Stimulated activated CD4-positive, alpha-beta T cell treated with anti-CD3 and anti-CD28 coated beads, Interleukin-12 subunit alpha, Interleukin-12 subunit beta, amount 100 ng/mL, for 24 hours (primary cell): Measurements from ENCODE around the gene STK10.

ENCODE experiments used
- DNase-seq, 2 experiments: peaks; one replicate each; pipeline ENCODE4 v3.0.0-alpha.2; 2020; ENCODE audit warnings: low read depth in 2 of 2

The STK10 gene

DNA sequence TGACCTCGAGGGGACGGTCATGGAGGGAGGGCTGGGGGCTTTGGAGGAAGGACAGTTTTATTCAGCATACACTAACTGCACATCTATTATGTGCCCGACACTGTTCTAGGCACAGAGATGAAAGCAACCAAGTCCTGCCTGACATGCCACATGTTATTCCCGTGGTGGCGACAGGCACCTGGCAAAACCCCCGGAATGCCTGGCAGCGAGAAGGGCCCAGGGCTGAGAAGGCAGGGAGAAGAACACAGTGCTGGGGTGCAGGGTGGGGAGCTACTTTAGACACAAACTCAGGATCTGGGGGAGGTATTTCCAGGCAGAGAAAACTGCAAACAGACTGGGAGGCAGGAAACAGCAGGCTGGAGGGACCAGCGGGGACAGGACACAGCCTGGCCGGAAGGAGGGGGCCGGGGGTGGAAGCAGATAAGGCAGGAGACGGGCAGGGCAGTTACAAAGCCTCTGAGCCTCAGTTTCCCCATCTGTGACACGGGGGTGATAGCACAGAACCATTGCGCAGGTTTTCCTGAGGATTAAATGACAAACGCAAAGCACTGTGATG lies 77.7 kb downstream of the STK10 start:
- no peak for DNase-seq

DNA sequence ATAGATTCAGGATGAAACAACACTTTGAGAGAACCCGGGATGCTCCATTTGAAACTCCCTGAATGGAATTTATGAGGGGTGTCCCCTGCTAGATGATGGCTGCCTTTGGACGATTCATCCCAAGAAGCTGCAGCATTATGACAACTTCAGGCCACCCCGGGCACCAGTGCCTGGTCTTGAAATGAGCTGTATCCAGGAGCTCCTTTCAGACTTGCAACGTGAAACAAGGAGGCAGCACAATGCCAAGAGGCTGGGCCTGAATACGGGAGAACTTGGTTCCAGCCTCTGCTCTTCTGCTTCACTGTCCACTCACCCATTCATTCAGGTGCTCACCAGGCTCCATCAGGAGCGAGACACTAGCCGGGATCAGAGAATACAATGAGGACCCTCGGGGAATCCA lies 78.3 kb downstream of the STK10 start:
- no peak for DNase-seq

DNA sequence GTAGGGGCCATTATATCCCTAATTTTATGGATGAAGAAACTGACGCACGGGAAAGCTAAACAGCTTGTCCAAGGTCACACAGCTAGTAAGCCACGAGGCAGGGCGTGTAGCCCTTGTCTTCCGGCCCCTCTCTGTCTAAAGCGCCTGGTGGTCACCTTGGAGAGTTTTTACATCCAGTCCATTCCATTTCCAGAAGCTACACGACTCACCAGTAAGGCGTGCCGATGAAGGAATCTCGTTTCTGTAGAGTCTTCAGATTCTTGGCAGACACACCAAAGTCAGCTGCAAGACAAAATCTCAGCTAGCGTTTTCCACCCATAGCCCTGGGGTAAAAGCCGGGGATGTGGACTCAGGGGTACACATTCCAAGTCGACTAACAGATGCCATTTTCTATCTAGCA lies 80.5 kb downstream of the STK10 start:
- DNase-seq: no peak

DNA sequence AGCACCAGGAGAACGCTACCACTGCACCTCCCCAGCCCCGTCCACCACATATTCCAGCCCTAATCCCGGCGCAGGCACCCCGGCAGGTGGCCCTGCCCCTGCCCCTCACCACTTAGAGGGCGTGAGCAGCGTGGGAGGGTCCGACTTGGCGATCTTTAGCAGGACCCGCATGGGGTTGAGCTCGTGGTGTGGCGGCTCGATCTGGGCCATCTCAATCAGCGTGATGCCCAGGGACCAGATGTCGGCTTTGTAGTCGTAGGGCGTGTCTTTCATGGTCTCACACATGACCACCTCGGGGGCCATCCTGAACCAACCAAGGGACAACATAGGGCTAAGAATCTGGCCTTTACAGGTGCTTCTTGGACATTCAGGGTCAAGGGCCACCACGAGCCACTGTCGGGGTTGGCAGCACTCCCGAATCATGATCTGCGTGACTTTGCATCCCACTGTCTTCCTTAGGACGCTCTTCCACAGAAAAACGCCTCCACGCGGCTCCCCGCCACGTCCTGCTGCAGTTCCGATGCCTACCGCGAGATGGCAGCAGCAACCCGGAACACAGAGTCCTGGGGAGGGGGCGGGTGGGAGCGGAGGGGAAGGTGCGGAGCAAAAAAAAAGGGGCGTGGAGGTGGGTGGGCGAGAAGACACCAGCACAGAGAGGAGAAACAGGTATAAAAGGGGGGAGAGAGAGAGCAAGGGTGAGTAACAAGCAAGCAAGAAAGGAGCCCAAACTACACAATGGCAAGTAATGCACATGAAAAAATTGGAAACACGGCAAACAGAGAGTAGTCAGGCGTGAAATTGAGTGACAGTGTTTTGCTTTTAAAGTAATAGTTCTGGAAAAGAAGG lies 81.3 kb downstream of the STK10 start:
- peak; percentile 31 to 66 for DNase-seq

DNA sequence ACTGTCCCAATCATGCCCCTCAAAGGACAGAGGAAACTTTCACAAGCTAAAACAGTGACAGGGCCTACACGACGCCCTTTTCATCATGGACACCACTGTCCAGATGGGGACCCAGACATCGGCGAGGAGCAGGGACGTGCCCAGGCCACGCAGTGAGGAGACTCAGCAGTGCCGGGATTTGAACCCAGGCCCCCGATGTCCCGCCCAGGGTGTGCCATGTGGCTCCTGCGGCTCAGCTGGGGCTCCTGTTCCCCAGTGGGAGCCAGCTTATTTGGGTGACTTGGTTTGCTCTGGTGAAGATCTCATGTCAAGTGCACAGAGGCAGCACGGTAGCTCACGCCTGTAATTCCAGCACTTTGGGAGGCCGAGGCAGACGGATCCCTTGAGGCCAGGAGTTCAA lies 82.2 kb downstream of the STK10 start:
- DNase-seq: no peak

DNA sequence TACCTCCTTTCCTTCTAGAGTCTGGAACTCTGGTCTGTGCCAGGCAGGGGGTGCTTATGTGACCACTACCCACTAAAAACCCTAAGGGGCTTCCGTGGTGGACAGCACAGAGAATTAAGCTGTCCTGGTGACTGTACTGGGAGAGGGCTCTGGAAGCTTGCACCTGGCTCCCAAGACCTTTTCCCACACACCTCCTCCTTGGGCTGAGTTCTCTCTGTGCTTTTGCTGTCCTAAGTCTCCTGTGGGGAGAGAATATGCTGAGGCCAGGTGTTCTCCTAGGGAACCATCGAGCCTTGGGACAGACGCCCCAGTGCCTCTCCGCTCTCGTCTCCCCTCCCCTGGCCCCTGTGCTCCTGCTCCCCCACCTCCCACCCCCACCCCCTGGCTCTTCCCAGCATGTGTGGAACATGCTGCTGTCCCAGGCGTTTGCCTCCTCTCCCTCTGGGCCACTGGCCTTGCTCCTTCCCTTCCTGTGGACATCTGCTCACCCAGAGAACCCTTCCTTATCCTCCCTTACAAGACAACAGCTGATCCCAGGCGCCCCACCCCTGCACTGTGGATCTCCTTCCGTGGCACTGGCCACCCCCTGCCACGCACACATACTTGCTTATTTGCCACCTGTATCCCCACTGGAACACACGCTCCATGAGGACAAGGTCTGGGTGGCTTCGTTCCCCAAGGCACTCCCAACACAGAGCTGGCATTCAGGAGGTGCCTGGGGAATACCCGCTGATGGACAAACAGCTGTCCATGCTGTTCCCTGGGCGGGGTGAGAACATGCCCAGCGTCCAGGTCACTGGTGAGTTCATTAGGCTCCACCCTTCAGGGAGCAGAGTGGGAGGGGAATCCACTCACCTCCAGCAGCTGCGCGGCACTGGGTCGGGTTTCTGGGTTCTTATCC lies 83.0 kb downstream of the STK10 start:
- DNase-seq: no peak

DNA sequence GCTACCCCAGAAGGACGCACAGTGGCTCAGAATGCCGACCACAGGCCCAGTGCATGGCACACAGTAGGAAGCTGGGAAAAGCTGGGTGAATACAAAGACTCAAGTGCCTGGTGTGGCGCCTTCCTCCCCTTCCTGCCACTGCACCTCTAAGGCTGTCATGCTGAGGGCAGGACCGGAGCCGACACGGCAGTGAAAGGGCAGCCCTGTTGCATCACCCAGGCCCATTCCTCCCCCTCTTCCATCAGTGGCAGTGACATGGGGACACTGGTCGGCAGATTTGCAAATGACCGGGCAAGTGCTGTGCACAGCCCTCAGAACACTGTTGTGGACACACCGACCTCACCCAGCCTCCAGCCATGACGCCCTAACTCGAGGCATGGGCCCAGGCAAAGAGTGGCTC lies 84.0 kb downstream of the STK10 start:
- no peak for DNase-seq

DNA sequence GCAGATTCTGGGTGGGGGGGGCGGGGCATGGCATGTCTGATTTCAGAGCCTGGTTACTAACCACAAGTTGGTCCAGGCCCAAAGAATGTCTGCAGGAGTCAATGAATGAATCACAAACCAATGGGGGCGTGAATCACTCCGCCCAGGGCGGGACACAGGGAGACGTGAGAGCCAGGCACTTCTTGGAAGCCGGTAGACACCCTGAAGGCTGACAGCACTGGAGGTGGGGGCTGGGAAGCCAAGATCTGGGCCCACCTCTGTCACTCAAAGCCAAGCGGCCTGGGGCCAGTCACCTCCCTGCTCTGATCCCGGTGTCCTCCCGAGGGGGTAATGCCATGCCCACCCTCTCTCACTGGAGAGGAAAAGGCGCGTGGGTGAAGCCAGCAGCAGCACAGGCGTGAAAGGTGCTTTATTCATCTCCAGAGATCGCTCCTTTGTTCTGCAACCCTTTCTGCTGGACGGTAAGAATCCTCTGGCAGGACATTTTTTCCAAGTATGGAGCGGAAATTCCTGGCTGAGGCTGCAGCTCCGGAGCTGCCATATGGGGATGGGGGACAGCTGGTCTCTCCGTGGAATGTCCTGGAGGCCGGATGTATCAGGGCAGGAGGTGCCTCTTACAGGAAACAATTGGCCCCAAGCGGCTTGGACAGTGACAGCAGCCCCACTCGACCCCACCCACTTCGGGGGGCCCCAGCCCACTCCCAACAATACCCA lies 85.0 kb downstream of the STK10 start:
- DNase-seq: no peak

DNA sequence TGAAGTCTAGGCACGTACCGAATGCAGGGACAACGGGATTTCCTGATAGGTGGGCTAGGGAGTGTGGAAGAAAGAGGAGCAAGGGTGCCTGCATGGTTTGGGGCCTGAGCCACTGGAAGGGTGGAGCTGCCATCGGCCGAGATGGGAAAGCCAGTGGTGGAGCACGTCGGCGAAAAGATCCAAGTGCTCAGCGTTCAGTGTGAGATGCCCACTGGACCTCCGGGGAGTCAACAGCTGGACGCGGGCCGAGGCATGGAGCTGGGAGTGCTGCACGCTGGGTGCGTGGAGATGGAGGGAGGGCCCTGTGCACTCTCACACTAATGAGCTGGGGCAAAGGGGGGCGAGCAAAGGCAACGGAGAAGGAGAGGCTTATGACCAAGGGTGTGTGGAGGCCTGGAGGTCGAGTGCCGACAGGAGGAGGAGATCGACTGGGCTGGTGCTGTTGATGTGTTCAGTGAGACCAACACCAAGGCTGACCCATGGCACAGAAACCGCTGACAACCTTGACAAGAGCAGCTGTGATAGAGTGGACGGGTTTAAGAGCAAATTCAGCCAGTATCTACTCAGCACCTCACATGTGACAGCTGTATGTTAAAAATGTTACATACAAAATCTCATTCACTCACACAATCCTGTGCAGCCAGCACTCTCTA lies 85.7 kb downstream of the STK10 start:
- no peak for DNase-seq

DNA sequence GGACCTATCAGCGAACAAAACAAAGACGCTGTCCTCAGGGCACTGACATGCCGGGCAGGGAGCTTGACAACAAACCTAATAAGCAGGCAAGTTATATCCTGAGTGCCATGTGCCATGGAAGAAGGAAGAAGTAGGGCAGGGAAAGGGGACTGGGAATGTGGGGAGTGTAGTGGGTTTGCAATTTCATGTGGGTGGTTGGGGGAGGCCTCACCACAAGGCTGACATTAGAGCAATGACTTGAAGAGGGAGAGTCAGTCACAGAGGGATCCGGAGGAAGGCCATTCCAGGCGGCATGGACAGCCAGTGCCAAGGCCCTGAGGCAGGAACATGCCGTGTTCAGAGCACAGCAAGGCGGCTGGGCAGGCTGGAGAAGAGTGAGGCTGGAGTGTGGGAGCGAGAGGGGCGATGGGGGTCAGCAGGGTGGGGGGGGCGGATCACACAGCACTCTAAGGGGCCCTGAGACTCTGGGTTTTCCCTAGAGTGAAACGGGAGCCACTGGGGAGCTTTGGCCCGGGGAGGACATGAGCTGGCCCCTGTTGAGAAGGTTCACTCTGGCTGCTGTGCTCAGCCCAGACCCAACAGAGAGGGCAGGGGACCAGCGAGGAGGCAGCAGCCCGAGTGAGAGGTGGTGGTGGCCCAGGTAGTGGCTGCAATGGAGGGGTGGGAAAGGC lies 86.3 kb downstream of the STK10 start:
- no peak for DNase-seq

DNA sequence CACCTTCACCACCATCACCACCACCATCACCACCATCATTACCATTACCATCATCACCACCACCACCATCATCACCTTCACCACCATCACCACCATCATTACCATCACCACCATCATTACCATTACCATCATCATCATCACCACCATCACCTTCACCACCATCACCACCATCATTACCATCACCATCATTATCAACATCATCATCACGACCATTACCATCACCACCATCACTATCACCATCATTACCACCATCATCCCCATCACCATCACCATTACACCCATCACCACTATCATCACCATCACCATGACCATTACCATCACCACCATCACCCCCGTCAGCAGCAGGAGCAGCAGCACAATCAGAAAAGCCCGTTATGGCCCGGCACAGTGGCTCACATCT lies 89.1 kb downstream of the STK10 start:
- DNase-seq: no peak

DNA sequence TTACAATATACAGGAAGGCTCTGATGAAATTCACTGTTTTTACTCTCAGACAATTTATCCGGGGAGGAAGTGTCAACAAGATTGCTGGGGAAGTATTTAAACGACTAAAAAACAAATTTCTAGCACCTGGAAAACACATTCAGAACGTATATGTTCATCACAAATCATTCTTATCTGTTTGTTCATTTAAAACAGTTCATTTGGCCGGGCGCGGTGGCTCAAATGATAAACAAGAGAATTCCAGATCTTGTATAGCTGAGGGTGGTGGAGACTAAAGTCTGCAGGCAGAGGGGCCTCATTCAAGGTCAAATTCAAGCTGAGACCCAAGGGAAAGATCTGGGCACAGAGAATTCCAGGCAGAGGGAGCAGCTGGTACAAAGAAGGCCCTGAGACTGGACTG lies 90.0 kb downstream of the STK10 start:
- DNase-seq: no peak

DNA sequence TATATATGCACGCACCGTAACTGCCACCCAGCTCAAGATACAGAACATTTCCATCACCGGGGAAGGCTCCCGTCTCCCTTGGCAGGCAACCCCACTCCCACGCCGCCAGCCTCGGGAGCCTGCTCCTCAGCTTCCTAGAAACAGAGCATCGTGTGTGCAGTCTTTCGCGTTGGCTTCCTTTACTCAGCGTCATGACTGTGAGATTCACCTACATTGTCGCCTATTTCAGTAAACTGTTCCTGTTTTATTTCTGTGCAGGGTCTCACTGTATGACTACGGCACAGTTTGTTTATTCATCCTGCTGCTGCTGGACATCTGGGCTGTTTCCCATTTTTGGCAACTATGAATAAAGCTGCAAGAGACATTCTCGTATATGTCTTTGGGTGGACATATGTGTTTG lies 90.7 kb downstream of the STK10 start:
- no peak for DNase-seq

DNA sequence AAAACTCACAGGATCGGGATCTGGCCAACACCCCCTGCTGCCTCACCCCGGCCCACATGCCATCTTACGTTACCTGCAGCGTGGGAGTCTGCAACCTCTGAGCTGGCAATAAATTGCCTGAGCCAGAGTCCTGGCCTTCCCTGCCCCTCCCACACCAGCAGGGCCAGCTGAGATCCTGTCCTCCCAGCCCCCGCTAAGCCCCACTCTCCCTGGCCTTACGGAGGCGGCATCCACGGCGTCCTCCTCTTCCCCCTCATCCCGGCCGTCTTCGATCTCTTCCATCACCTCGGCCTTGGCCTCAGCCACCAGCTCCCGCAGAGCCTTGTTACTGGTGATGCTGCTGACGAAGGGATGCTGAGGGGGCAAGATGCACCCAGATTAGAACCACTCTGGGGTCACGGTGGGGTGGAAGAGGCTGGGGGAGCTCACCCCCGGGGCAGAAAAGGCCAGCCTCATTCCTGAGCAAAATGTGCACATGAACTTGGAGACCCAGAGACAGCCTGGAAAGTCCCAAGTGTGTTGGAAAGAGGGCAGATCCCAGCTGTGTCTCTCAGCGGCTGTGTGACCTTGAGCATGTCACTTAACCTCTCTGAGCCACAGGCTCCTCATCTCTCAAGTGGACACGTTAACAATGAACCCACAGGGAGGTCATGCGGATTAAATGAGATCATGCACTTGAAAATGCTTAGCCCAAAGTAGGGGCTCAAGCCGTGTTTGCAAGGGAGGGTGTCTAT lies 91.7 kb downstream of the STK10 start:
- no peak for DNase-seq

DNA sequence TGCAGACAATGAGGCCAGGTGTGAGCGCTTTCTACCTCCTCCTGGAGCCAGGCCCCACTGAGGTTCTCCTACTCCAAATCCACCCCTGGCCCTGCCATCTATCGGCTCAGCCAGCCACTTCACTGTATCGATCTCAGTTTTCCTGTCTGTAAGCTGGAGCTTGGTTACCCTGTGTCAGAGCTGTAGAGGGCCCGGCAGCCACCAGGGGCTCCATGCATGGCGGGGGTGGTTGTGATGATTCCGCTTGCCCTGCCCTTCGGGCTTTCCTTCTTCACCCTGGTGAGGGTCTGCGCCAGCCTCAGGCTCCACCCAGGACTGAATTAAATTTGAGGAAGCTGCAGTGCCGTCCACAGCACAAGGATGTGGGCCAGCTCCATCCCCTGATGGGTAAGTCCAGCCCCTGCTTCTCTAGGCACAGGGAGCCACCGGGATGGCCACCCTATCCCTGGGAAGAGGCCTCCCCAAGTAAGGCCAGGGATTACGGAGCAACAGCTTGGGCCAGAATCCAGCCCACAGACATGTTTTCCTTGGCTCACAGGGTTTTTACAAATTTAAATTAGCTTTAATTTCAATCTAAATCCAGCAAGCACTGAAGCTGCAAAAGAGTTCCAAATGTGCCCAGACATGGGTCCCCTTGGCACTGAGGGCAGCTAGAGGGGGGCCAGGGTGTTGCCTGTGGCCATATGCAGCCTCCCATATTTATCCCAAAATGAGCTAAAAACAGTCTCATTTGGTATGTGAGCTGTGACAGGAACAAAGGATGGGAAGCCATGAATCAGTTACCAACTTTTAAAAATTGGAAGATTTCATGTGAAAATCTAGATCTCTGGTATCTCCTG lies 92.4 kb downstream of the STK10 start:
- no peak for DNase-seq

DNA sequence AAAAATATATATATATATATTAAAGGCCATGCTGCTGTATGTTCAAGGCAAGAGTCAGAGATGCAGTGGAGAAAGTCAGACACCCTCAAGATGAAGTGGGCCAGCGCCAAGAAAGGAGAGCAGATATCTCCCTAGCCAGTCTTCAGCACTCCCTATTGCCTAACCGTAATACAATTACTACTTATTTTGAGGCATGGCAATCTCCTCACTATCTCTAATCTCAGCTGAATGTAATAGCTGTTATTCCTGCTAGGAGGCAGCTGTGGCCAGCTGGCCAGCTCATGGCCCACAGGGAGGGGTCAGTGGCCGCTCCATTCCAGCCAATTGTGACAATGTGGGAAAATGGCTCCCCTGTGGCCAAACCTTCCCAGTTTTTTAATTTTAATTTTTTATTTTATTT lies 94.1 kb downstream of the STK10 start:
- no peak for DNase-seq

DNA sequence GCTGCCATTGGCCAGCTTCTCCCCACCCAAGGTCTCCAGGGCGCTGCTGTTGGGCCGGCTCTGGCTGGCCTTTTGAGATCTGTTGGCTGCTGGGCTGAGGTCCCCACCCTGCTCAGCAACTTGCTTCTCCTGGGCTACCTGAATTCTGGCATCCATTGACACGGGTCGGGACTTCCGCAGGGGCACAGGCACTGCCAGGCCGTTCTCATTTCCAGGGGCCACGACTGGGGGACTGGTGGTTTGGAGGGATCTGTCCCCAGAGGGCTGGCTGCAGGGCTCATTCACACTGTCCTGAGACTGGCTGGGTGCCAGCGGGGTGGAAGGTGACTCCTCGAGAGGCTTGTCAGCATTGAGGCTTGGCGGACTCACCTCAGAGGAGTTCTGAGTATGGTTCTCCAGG lies 94.5 kb downstream of the STK10 start:
- no peak for DNase-seq

DNA sequence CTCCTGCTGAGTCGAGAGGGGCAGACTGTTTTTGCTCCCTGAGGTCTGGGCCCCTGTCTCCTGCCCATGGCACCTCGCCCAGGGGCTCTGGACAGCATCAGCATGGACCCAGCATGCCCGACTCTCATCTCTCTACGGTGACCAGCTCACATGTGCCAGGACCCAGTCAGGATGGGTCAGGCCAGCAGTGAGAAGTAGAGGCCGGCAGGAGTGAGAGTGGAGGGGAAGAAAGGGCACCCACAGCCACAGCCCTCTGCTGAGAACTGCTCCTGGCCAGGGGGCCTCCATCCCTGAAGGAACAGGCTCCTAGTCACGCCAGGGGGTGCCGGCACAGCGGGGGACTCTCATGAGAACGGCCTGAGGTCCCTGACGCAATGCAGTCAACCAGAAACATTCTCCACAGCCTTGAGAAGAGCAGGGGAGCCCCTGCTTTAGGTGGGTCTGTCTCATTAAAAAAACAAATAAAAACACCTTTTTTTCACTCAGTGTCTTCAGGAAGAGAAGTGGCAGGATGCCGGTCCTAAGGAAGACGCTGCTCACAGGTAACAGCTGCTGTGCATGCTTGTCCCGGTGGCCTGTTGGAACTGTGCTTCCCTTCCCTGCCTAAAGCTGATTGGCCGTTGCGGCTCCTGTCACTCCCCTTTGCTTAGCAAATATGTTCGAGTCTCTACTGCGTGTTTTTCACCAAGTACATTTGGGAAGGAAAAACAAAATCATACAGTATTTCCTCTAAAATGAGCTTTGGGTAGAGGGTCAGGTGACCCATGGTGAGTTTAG lies 95.9 kb downstream of the STK10 start:
- DNase-seq: no peak
